HCT116 (cell line): Measurements from ENCODE around the gene SMURF1.

Experiments used
- EGR1 ChIP-seq: IDR thresholded peaks from 2 replicates; pipeline ENCODE4 v1.6.1; 2012; ENCODE audit warnings: low read depth
- EZH2 ChIP-seq: fragments of 200-600 bp; sonication (generic); IDR thresholded peaks from 2 replicates; pipeline ENCODE4 v1.6.1; 2017; ENCODE audit warnings: antibody characterized with exemption, mixed run types
- JUND ChIP-seq: IDR thresholded peaks from 2 replicates; pipeline ENCODE4 v1.6.1; 2012
- POLR2A ChIP-seq: IDR thresholded peaks from 2 replicates; pipeline ENCODE4 v1.7.0; 2011; ENCODE audit warnings: borderline replicate concordance; ENCODE audit not compliant: insufficient read depth, insufficient read length; ENCODE audit errors: extremely low read depth
- POLR2AphosphoS5 ChIP-seq: IDR thresholded peaks from 2 replicates; pipeline ENCODE4 v1.6.1; 2011; ENCODE audit warnings: mild to moderate bottlenecking, low read depth, low read length, moderate library complexity
- RAD21 ChIP-seq: IDR thresholded peaks from 2 replicates; pipeline ENCODE4 v1.6.1; 2012; ENCODE audit warnings: low read depth, mild to moderate bottlenecking
- SIN3A ChIP-seq: IDR thresholded peaks from 2 replicates; pipeline ENCODE4 v1.6.1; 2012; ENCODE audit warnings: low read depth
- SP1 ChIP-seq: IDR thresholded peaks from 2 replicates; pipeline ENCODE4 v1.6.1; 2012; ENCODE audit warnings: low read depth
- YY1 ChIP-seq: IDR thresholded peaks from 2 replicates; pipeline ENCODE4 v1.6.1; 2011; ENCODE audit warnings: low read length, low read depth, moderate library complexity, mild to moderate bottlenecking; ENCODE audit not compliant: insufficient replicate concordance; ENCODE audit errors: extremely low read depth
- TF ChIP-seq, protein P1 (sequence below): IDR thresholded peaks from 2 replicates; pipeline ENCODE4 v1.6.1; 2012
- TF ChIP-seq, protein P2 (sequence below): IDR thresholded peaks from 2 replicates; pipeline ENCODE4 v1.6.1; 2012; ENCODE audit warnings: low read depth
- TF ChIP-seq, protein P3 (sequence below), 3 experiments: fragments of 200-600 bp in 1 of 3; sonication (generic) in 1 of 3; IDR thresholded peaks in 2 of 3; conservative IDR thresholded peaks in 1 of 3; 2 replicates each; pipeline ENCODE4 v1.5.1; 2012 to 2017; ENCODE audit warnings: low read depth in 2 of 3, low read length in 2 of 3, antibody characterized with exemption in 1 of 3, borderline replicate concordance in 1 of 3, control low read depth in 1 of 3, mild to moderate bottlenecking in 1 of 3, mixed read lengths in 1 of 3, mixed run types in 1 of 3, moderate library complexity in 1 of 3; ENCODE audit not compliant: insufficient read depth in 1 of 3
- TF ChIP-seq, protein P4 (sequence below): IDR thresholded peaks from 2 replicates; pipeline ENCODE4 v1.6.1; 2011; ENCODE audit warnings: mild to moderate bottlenecking, low read length, moderate library complexity; ENCODE audit not compliant: insufficient replicate concordance; ENCODE audit errors: extremely low read depth

DNA sequence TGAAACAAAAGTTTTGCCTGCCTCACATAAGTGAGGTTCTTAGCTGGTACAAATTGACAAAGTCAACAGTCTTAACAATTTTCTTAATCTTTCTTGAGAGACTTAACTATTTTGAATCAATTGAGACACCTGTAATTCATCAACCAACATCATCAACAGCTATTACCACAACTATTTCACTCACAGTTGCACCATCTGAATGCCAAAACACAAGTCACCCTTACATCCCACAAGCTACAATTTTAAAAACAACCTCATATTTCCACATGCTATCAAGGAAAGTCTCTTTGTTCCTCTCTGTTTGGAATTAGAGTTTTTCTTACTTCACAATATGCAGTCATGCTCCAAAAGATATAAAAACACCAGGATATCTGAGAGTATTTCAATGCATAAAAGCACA lies 4.9 kb downstream of the SMURF1 start:
- TF ChIP-seq JUND (no peak), POLR2A (no peak), POLR2AphosphoS5 (no peak), EZH2 (no peak), YY1 (no peak), SIN3A (no peak), RAD21 (no peak), SP1 (no peak), EGR1 (no peak)
- TF ChIP-seq, protein P1, sequence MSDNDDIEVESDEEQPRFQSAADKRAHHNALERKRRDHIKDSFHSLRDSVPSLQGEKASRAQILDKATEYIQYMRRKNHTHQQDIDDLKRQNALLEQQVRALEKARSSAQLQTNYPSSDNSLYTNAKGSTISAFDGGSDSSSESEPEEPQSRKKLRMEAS: no peak
- TF ChIP-seq, protein P2, sequence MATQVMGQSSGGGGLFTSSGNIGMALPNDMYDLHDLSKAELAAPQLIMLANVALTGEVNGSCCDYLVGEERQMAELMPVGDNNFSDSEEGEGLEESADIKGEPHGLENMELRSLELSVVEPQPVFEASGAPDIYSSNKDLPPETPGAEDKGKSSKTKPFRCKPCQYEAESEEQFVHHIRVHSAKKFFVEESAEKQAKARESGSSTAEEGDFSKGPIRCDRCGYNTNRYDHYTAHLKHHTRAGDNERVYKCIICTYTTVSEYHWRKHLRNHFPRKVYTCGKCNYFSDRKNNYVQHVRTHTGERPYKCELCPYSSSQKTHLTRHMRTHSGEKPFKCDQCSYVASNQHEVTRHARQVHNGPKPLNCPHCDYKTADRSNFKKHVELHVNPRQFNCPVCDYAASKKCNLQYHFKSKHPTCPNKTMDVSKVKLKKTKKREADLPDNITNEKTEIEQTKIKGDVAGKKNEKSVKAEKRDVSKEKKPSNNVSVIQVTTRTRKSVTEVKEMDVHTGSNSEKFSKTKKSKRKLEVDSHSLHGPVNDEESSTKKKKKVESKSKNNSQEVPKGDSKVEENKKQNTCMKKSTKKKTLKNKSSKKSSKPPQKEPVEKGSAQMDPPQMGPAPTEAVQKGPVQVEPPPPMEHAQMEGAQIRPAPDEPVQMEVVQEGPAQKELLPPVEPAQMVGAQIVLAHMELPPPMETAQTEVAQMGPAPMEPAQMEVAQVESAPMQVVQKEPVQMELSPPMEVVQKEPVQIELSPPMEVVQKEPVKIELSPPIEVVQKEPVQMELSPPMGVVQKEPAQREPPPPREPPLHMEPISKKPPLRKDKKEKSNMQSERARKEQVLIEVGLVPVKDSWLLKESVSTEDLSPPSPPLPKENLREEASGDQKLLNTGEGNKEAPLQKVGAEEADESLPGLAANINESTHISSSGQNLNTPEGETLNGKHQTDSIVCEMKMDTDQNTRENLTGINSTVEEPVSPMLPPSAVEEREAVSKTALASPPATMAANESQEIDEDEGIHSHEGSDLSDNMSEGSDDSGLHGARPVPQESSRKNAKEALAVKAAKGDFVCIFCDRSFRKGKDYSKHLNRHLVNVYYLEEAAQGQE: no peak
- TF ChIP-seq, protein P3, sequence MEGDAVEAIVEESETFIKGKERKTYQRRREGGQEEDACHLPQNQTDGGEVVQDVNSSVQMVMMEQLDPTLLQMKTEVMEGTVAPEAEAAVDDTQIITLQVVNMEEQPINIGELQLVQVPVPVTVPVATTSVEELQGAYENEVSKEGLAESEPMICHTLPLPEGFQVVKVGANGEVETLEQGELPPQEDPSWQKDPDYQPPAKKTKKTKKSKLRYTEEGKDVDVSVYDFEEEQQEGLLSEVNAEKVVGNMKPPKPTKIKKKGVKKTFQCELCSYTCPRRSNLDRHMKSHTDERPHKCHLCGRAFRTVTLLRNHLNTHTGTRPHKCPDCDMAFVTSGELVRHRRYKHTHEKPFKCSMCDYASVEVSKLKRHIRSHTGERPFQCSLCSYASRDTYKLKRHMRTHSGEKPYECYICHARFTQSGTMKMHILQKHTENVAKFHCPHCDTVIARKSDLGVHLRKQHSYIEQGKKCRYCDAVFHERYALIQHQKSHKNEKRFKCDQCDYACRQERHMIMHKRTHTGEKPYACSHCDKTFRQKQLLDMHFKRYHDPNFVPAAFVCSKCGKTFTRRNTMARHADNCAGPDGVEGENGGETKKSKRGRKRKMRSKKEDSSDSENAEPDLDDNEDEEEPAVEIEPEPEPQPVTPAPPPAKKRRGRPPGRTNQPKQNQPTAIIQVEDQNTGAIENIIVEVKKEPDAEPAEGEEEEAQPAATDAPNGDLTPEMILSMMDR (IDR thresholded peaks at IDR 0.05 in 2 of 3, conservative IDR thresholded peaks at IDR 0.05 in 1 of 3; ENCODE audit: borderline replicate concordance in 1 of 3, insufficient read depth in 1 of 3, low read depth in 2 of 3, low read length in 2 of 3): no peak
- TF ChIP-seq, protein P4, sequence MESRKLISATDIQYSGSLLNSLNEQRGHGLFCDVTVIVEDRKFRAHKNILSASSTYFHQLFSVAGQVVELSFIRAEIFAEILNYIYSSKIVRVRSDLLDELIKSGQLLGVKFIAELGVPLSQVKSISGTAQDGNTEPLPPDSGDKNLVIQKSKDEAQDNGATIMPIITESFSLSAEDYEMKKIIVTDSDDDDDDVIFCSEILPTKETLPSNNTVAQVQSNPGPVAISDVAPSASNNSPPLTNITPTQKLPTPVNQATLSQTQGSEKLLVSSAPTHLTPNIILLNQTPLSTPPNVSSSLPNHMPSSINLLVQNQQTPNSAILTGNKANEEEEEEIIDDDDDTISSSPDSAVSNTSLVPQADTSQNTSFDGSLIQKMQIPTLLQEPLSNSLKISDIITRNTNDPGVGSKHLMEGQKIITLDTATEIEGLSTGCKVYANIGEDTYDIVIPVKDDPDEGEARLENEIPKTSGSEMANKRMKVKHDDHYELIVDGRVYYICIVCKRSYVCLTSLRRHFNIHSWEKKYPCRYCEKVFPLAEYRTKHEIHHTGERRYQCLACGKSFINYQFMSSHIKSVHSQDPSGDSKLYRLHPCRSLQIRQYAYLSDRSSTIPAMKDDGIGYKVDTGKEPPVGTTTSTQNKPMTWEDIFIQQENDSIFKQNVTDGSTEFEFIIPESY: no peak
